OCI-LY7 (cell line): ENCODE measurements around the gene HHIP.

Source experiments
- EZH2phosphoT487 ChIP-seq: fragments of 200-600 bp; sonication (generic); IDR thresholded peaks from 2 replicates; pipeline ENCODE4 v1.6.1; 2018; ENCODE audit warnings: low read depth, borderline replicate concordance, mild to moderate bottlenecking, mixed run types, antibody characterized with exemption, low read length, moderate library complexity, mixed read lengths
- TF ChIP-seq, protein P1 (sequence below): fragments of 200-600 bp; sonication (generic); conservative IDR thresholded peaks from 2 replicates; pipeline ENCODE4 v1.5.1; 2014; ENCODE audit warnings: mild to moderate bottlenecking, antibody characterized with exemption, low read length, moderate library complexity, mixed read lengths

DNA sequence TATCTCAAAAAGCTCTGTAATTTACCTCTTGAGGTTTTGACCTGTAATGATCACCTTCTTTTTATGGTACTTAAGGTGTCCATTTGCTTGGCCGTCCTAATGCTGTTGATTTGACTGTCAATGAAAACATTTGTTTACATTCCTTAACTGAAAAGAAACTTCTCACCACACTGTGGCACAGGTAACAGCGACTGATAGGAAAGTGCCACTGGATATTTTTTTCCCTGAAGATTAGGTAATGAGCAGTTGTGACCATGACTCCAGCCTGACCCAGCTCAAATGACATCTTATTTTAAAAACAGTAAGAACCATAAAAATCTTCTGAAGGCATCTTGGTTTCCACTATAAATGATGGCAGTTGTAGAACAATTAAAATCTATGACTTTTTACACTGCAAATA is 87.6 kb downstream of the HHIP start:
- TF ChIP-seq, protein P1, sequence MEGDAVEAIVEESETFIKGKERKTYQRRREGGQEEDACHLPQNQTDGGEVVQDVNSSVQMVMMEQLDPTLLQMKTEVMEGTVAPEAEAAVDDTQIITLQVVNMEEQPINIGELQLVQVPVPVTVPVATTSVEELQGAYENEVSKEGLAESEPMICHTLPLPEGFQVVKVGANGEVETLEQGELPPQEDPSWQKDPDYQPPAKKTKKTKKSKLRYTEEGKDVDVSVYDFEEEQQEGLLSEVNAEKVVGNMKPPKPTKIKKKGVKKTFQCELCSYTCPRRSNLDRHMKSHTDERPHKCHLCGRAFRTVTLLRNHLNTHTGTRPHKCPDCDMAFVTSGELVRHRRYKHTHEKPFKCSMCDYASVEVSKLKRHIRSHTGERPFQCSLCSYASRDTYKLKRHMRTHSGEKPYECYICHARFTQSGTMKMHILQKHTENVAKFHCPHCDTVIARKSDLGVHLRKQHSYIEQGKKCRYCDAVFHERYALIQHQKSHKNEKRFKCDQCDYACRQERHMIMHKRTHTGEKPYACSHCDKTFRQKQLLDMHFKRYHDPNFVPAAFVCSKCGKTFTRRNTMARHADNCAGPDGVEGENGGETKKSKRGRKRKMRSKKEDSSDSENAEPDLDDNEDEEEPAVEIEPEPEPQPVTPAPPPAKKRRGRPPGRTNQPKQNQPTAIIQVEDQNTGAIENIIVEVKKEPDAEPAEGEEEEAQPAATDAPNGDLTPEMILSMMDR: no peak
- no peak for TF ChIP-seq EZH2phosphoT487
